GM19395 (cell line): Measurements from ENCODE around the gene RTRAF.
A peak's percentile ranks its signal among the peaks of the same experiment; 100 is the strongest.

Experiments used
- ATAC-seq: cut with Tn5 transposase; IDR thresholded peaks from one replicate; pipeline ENCODE4 v1.9.1; 2021; ENCODE audit warnings: mild to moderate bottlenecking, moderate library complexity; ENCODE audit not compliant: unreplicated experiment

The RTRAF gene

GRCh38 chr14:52020161-52020714, 30.9 kb downstream of the RTRAF start:
- ATAC-seq: no peak

- ATAC-seq: no peak
Observed at GRCh38 chr14:52020866-52021717, 31.7 kb downstream of the RTRAF start.

DNA sequence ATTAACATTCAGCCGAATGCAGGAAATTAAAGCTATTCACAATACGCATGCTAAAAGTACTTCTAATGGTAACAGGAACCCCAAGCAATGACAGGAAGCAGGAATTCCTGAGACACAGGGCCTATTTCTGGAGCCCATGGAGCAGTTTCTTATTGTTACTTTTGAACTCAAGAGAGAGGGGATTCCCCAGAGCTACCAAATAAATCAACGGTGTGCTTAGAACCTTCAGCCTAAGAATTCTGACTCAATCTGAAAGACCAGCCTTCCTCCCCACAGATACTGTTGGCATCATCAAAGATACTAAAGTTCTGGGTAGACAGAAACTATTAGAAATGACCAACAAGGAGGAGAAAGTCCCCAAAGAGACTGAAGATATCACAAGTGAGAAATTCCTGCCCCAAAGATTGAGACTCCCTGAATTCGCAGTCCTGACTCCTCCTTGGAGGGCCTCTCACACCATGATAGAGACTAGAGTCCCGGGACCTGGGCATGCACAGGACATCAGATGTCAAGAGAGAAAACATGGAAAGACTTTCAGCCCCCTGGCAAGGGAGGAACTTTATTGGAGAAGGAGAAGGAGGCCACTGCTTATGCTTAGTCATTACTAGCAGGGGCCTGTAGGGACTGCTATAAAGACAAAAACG, 32.7 kb downstream of the RTRAF start:
- ATAC-seq: peak; percentile 82

GRCh38 chr14:52023518-52023917, 34.2 kb downstream of the RTRAF start:
- ATAC-seq: no peak

DNA sequence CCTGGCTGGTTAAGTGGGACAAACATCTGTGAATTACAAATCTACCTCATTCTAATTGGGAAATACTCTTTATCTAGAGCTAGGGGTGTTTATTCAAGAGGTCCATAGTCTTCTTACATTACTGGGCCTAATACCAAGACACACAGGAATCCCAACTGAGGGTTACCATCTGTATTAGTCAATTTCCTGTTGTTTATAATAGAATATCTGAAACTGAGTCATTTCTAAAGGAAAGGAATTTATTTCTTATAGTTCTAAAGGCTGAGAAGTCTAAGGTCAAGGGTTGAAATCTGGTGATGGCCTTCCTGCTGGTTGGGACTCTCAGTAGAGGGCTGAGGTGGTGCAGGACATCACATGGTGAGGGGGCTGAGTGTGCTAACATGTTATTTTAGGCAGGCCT, 36.0 kb downstream of the RTRAF start:
- no peak for ATAC-seq

- ATAC-seq: no peak
Observed at GRCh38 chr14:52026017-52026660, 36.8 kb downstream of the RTRAF start.

- no peak for ATAC-seq
Observed at GRCh38 chr14:52026901-52027300, 37.6 kb downstream of the RTRAF start.

GRCh38 chr14:52029881-52030280, 40.5 kb downstream of the RTRAF start:
- ATAC-seq: no peak

- ATAC-seq: no peak
Observed at GRCh38 chr14:52031781-52032180, 42.4 kb downstream of the RTRAF start.

GRCh38 chr14:52032204-52032801, 43.0 kb downstream of the RTRAF start:
- ATAC-seq: no peak

DNA sequence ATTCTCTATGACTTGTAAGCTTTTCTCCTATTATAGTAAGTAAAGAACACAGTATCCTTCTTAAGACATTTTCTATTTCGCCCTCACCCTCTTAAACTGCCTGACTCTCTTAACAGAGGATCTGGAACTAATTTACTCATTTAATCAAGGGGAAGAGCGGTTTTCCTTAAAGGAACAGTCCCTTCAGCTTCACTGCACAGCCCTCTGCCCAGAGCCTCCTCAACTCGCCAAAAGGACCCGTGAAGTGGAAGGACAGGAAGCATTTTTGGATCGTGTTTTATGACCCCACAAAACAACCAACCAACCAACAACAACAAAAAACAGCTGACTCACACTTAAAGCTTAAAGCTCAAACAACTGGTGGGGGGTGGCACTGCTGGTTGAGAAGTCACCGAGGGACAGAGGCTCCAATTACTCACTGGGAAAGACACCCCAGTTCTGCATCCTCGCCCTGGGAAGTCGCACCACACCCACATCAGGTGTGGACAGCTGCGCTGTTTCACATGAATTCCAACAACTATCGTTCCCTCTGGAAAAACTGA, 43.8 kb downstream of the RTRAF start:
- ATAC-seq: no peak

DNA sequence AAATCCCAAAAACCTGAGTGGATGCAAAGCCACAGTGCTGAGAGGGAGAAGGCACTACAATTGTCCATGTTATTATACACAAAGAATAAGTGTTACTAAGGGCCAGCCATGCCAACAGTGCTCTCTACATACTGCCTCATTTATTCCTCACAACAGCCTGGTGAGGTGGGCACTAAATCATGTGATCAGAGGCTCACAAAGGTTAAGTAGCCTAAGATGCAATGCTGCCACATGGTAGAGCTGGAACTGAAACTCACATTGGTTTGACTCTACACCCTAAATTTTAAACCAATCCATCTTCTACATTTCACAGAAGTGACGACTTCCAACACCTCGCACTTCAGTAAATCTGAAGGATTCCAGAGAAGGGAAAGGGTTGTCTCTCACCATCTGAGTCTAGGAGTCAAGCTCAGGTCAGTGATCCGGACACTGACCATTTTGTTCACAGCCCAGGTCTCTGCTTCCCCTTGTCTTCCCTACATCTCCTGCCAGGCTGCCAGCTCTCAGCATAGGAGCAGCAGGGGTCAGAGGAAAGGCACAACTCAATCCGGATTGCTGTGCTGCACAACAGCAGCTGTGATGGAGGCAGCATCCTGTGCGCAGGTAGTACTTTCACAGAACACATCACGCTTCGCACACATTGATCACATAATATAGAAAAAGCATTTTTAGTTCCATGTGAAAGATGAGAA, 49.9 kb downstream of the RTRAF start:
- ATAC-seq: no peak

GRCh38 chr14:52040598-52040997, 51.3 kb downstream of the RTRAF start:
- ATAC-seq: no peak

DNA sequence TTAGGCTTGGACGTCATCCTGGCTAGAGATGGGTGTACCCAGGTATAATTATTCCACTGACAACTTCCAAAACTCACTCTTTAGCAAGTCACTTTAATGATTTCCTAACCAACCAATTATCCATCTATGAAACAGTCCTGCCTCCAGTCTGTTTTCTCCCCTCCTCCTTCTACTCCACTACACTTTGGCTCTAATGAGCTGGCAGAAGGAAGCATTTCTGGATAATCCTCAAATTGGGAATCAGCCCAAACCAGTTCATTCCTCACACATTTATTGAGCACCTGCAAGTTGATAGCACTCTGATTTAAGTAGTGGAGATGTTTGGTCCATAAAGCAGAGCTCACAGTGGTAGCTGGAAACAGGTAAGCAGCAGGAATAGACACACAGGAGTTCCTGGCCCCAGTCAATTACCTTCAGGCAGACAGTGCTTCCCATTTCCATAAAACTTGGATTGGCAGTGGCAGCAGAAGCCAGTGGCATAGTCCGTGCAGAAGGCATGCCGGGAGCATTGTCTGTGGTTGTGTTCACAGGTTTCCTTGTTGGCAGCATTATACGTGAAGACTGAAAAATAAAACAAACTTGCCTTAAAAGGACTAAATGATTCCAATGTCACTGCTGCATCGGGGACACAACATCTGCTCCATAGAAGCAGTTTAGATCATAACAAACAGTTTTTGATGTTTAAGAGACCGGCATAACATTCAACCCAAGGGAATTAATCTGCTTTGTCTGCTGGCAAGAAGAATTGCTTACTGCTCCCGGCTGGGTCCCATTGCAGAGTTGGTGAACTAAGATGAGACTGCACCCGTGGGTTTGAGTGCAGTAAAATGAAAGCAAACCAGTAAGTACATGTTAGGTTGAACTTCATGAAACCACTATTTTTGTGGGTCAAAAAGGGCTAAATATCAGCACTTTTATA, 53.3 kb downstream of the RTRAF start:
- ATAC-seq: no peak

GRCh38 chr14:52043690-52044089, 54.3 kb downstream of the RTRAF start:
- no peak for ATAC-seq

GRCh38 chr14:52044791-52045522, 55.6 kb downstream of the RTRAF start:
- no peak for ATAC-seq

DNA sequence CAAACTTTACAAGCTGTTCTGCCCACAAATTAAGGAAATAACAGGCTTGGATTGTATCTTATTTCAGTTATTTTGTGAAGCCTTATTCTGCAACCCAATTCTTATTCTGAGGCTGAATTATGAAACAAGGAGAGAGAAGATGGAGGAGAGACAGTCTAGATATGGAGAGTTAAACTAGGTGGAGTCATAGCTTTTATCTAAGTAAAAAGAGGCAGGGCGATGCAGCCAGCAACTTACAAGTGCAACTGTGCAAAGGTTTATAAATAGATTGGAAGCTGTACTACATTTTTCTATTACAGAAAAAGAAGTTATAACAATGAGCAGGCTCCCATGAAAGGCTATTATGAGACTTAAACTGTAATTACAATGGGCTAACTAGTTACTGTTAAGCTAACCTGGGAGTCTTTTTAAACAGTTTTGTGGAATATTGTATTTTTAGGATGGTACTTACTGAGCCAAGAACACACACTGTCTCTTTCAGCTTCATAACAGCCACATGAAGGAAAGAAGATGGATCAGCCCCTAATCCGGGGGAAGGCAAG, 57.1 kb downstream of the RTRAF start:
- no peak for ATAC-seq

- ATAC-seq: no peak
Observed at GRCh38 chr14:52048116-52048515, 58.8 kb downstream of the RTRAF start.
